H1 (cell line): ENCODE measurements around the gene MYOM3. TPM values are rescaled to one million over a fixed set of nuclear protein-coding genes. Genes with fewer than 3 reads are reported as not detected.

Experiments
- EP300 ChIP-seq, 2 experiments: IDR thresholded peaks; 1 replicate in 1 of 2; 2 replicates in 1 of 2; pipeline ENCODE4 v1.6.1; 2011 to 2012; ENCODE audit warnings: low read depth in 2 of 2, low read length in 2 of 2, mild to moderate bottlenecking in 2 of 2, borderline replicate concordance in 1 of 2, inconsistent platforms in 1 of 2, moderate library complexity in 1 of 2
- GTF2F1 ChIP-seq: IDR thresholded peaks from 2 replicates; pipeline ENCODE4 v1.6.1; 2012; ENCODE audit warnings: low read depth, low read length, improper control_type of control experiment, borderline replicate concordance
- PHF8 ChIP-seq: fragments of 200-600 bp; sonication (generic); conservative IDR thresholded peaks from 2 replicates; pipeline ENCODE4 v1.7.1; 2012; ENCODE audit warnings: low read depth, mild to moderate bottlenecking, inconsistent platforms, low read length, moderate library complexity
- RFX5 ChIP-seq: IDR thresholded peaks from 2 replicates; pipeline ENCODE4 v1.6.1; 2011; ENCODE audit warnings: low read depth, low read length, improper control_type of control experiment, borderline replicate concordance
- polyA plus RNA-seq, 7 experiments: library from polyadenylated mRNA; depleted of rRNA in 3 of 7; stranded (reverse) in 5 of 7; unstranded in 2 of 7; fragments of >200 nt in 5 of 7; fragments of 200-250 nt in 2 of 7; gene quantifications; 1 replicate in 5 of 7; 2 replicates in 1 of 7; 4 replicates in 1 of 7; pipeline versions ENCODE4 v1.2.1 to v1.2.3, GENCODE V29; 2011 to 2013; ENCODE audit warnings: missing spikeins in 2 of 7, mixed read lengths in 2 of 7
- total RNA-seq: library from RNA; stranded (reverse); fragmentation: NEBNext Ultra II Directional; extraction: Animal tissue kit (Norgen Biotek cat#: 25700); gene quantifications from 2 replicates; pipeline ENCODE4 v1.2.1, GENCODE V29; 2021
- TF ChIP-seq, protein P1 (sequence below), 3 experiments: IDR thresholded peaks; 1 replicate in 2 of 3; 2 replicates in 1 of 3; pipeline versions ENCODE4 v1.5.1 to v1.6.1; 2011; ENCODE audit warnings: low read length in 3 of 3, mild to moderate bottlenecking in 3 of 3, inconsistent platforms in 2 of 3, low read depth in 1 of 3, moderate library complexity in 1 of 3; ENCODE audit not compliant: insufficient read depth in 1 of 3; ENCODE audit errors: control extremely low read depth in 1 of 3
- TF ChIP-seq, protein P2 (sequence below): IDR thresholded peaks from 2 replicates; pipeline ENCODE4 v1.6.1; 2012; ENCODE audit warnings: low read length, inconsistent platforms

Gene MYOM3
- total and polyA plus RNA-seq, 2 of the 8 experiments (the other 6 are each of a cell fraction or from before 2014, with no cell fraction given): 0.08 to 0.09 TPM

- TF ChIP-seq, protein P1, sequence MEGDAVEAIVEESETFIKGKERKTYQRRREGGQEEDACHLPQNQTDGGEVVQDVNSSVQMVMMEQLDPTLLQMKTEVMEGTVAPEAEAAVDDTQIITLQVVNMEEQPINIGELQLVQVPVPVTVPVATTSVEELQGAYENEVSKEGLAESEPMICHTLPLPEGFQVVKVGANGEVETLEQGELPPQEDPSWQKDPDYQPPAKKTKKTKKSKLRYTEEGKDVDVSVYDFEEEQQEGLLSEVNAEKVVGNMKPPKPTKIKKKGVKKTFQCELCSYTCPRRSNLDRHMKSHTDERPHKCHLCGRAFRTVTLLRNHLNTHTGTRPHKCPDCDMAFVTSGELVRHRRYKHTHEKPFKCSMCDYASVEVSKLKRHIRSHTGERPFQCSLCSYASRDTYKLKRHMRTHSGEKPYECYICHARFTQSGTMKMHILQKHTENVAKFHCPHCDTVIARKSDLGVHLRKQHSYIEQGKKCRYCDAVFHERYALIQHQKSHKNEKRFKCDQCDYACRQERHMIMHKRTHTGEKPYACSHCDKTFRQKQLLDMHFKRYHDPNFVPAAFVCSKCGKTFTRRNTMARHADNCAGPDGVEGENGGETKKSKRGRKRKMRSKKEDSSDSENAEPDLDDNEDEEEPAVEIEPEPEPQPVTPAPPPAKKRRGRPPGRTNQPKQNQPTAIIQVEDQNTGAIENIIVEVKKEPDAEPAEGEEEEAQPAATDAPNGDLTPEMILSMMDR (IDR thresholded peaks at IDR 0.05; ENCODE audit: control extremely low read depth in 1 of 3, insufficient read depth in 1 of 3, low read depth in 1 of 3, low read length in 3 of 3): no peak
- TF ChIP-seq PHF8 (no peak), RFX5 (no peak), EP300 (IDR thresholded peaks at IDR 0.05; ENCODE audit: borderline replicate concordance in 1 of 2, low read depth in 2 of 2, low read length in 2 of 2) (no peak), GTF2F1 (no peak)
- TF ChIP-seq, protein P2, sequence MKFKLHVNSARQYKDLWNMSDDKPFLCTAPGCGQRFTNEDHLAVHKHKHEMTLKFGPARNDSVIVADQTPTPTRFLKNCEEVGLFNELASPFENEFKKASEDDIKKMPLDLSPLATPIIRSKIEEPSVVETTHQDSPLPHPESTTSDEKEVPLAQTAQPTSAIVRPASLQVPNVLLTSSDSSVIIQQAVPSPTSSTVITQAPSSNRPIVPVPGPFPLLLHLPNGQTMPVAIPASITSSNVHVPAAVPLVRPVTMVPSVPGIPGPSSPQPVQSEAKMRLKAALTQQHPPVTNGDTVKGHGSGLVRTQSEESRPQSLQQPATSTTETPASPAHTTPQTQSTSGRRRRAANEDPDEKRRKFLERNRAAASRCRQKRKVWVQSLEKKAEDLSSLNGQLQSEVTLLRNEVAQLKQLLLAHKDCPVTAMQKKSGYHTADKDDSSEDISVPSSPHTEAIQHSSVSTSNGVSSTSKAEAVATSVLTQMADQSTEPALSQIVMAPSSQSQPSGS: no peak
These were observed 90.3 kb downstream of the MYOM3 start (continued) for GRCh38 chr1:24021403-24022266.
